ENCODE data around the gene SP1. TPM values are rescaled to one million over a fixed set of nuclear protein-coding genes. Genes with fewer than 3 reads are reported as not detected.
"Not testable (repeated sequence)": the region's sequence is repeated elsewhere in the genome, so short reads cannot be mapped to it uniquely, and the experiment has no call there.

Gene SP1
- total RNA-seq, 6 experiments from 2014 or later: 38.2 to 51.8 (median 43.5) TPM

GRCh38 chr12:53379389-53380103, 430 bp upstream of the SP1 start:
- peak; percentile 100 for DNase-seq
- Mint-ChIP-seq H3K4me3 (no peak overlapping the region), H3K27me3 (ENCODE audit: insufficient read depth) (peaks cover 3% of the 10 kb centered on the region), H3K4me1 (ENCODE audit: low read depth) (peaks cover 30% of the 10 kb centered on the region), H3K9me3 (no peaks in the 10 kb centered on the region), H3K36me3 (ENCODE audit: low read depth) (peaks cover 31% of the 10 kb centered on the region), H3K27ac (no peak overlapping the region)
- TF ChIP-seq CTCF (IDR thresholded peaks at IDR 0.05): no peak

GRCh38 chr12:53380794-53381730, 1.1 kb downstream of the SP1 start:
- Mint-ChIP-seq H3K36me3 (ENCODE audit: low read depth) (peaks cover 35% of the 10 kb centered on the region), H3K4me3 (peak overlapping the region; percentile 91), H3K27me3 (ENCODE audit: insufficient read depth) (peaks cover 4% of the 10 kb centered on the region), H3K9me3 (no peaks in the 10 kb centered on the region), H3K27ac (peak overlapping the region; percentile 85), H3K4me1 (ENCODE audit: low read depth) (peaks cover 33% of the 10 kb centered on the region)
- DNase-seq: peak; percentile 34
- TF ChIP-seq CTCF (IDR thresholded peaks at IDR 0.05): no peak

GRCh38 chr12:53381731-53382630, 2.0 kb downstream of the SP1 start:
- Mint-ChIP-seq H3K27ac (peak overlapping the region; percentile 85), H3K27me3 (ENCODE audit: insufficient read depth) (peaks cover 5% of the 10 kb centered on the region), H3K9me3 (no peaks in the 10 kb centered on the region), H3K4me1 (ENCODE audit: low read depth) (peaks cover 40% of the 10 kb centered on the region), H3K36me3 (ENCODE audit: low read depth) (peaks cover 42% of the 10 kb centered on the region), H3K4me3 (peak overlapping the region; percentile 91)
- TF ChIP-seq CTCF (IDR thresholded peaks at IDR 0.05): peak; percentile 77
- peak; percentile 72 for DNase-seq

GRCh38 chr12:53383258-53383657, 3.3 kb downstream of the SP1 start:
- Mint-ChIP-seq H3K36me3 (ENCODE audit: low read depth) (peaks cover 44% of the 10 kb centered on the region), H3K4me1 (ENCODE audit: low read depth) (peaks cover 51% of the 10 kb centered on the region), H3K4me3 (peak overlapping the region; percentile 91), H3K27me3 (ENCODE audit: insufficient read depth) (peaks cover 4% of the 10 kb centered on the region), H3K9me3 (no peaks in the 10 kb centered on the region), H3K27ac (no peak overlapping the region; the same call in 1 of the 2 replicates)
- DNase-seq: no peak
- TF ChIP-seq CTCF (IDR thresholded peaks at IDR 0.05): no peak

- H3K27ac Mint-ChIP-seq: peak overlapping the region; percentile 85
- peaks cover 75% of the 10 kb centered on the region for H3K4me1 Mint-ChIP-seq (ENCODE audit: low read depth)
- not testable (repeated sequence) for H3K27me3 Mint-ChIP-seq (ENCODE audit: insufficient read depth); DNase-seq; H3K9me3 Mint-ChIP-seq
- H3K4me3 Mint-ChIP-seq: peak overlapping the region; percentile 61
- H3K36me3 Mint-ChIP-seq (ENCODE audit: low read depth): peaks cover 53% of the 10 kb centered on the region
Observed at GRCh38 chr12:53386381-53386780, 6.4 kb downstream of the SP1 start.

Measured in HFFc6 (cell line).